Liver (tissue), 9 donors: ENCODE measurements around the gene KCNIP4. TPM values are rescaled to one million over a fixed set of nuclear protein-coding genes. Genes with fewer than 3 reads are reported as not detected.

Experiments
- DNase-seq: peaks from one replicate; pipeline ENCODE4 v3.0.0-alpha.2; 2017; ENCODE audit warnings: low spot score
- H3K27ac ChIP-seq, 2 donors: one replicate each; pipeline ENCODE4 v1.7.0; 2013; ENCODE audit warnings: inconsistent platforms in 2 of 2, low read length in 2 of 2, control low read depth in 1 of 2, low read depth in 1 of 2, mild to moderate bottlenecking in 1 of 2
- H3K27me3 ChIP-seq, 4 donors: one replicate each; pipeline versions ENCODE4 v1.6.1 to v1.7.0; 2013; ENCODE audit warnings: low read length in 3 of 4, inconsistent platforms in 1 of 4, mild to moderate bottlenecking in 1 of 4, moderate library complexity in 1 of 4; ENCODE audit not compliant: control insufficient read depth in 4 of 4, insufficient read depth in 4 of 4
- H3K36me3 ChIP-seq, 4 donors: one replicate each; pipeline versions ENCODE4 v1.6.1 to v1.7.0; 2013; ENCODE audit warnings: low read length in 3 of 4, mild to moderate bottlenecking in 3 of 4, low read depth in 1 of 4, moderate library complexity in 1 of 4; ENCODE audit not compliant: control insufficient read depth in 4 of 4, insufficient read depth in 3 of 4
- H3K4me1 ChIP-seq, 4 donors: one replicate each; pipeline versions ENCODE4 v1.6.1 to v1.7.0; 2013; ENCODE audit warnings: low read length in 3 of 4, mild to moderate bottlenecking in 3 of 4, moderate library complexity in 1 of 4; ENCODE audit not compliant: control insufficient read depth in 4 of 4, insufficient read depth in 4 of 4
- H3K4me3 ChIP-seq, 3 donors: one replicate each; pipeline versions ENCODE4 v1.6.1 to v1.7.0; 2013; ENCODE audit warnings: low read length in 3 of 3, control low read depth in 1 of 3, low read depth in 1 of 3, mild to moderate bottlenecking in 1 of 3
- H3K9ac ChIP-seq, 2 donors: one replicate each; pipeline ENCODE4 v1.7.0; 2013; ENCODE audit warnings: low read length in 2 of 2, mild to moderate bottlenecking in 2 of 2, moderate library complexity in 2 of 2, control low read depth in 1 of 2, low read depth in 1 of 2
- H3K9me3 ChIP-seq, 4 donors: one replicate each; pipeline versions ENCODE4 v1.6.1 to v1.7.0; 2013; ENCODE audit warnings: low read length in 3 of 4; ENCODE audit not compliant: control insufficient read depth in 4 of 4
- ATF3 ChIP-seq: IDR thresholded peaks from 2 replicates; pipeline ENCODE4 v1.6.1; 2016; ENCODE audit warnings: antibody characterized with exemption
- CTCF ChIP-seq: fragments of 150-350 bp; IDR thresholded peaks from 2 replicates; pipeline ENCODE4 v1.5.1; 2017; ENCODE audit warnings: improper control_type of control experiment, low read depth, low read length; ENCODE audit not compliant: missing input control
- EGR1 ChIP-seq, 2 donors: IDR thresholded peaks; 2 replicates each; pipeline ENCODE4 v1.6.1; 2016 to 2018; ENCODE audit warnings: antibody characterized with exemption in 2 of 2, low read depth in 2 of 2
- FOXA1 ChIP-seq: IDR thresholded peaks from 2 replicates; pipeline ENCODE4 v1.6.1; 2016; ENCODE audit warnings: antibody characterized with exemption
- FOXA2 ChIP-seq: IDR thresholded peaks from 2 replicates; pipeline ENCODE4 v1.6.1; 2016; ENCODE audit warnings: antibody characterized with exemption
- GABPA ChIP-seq, 2 donors: IDR thresholded peaks in 1 of 2; conservative IDR thresholded peaks in 1 of 2; 2 replicates each; pipeline ENCODE4 v1.6.1; 2016; ENCODE audit warnings: antibody characterized with exemption in 2 of 2, mild to moderate bottlenecking in 1 of 2, moderate library complexity in 1 of 2
- HNF4A ChIP-seq, 2 donors: conservative IDR thresholded peaks; 2 replicates each; pipeline ENCODE4 v1.6.1; 2016; ENCODE audit warnings: antibody characterized with exemption in 2 of 2, mild to moderate bottlenecking in 2 of 2
- HNF4G ChIP-seq: IDR thresholded peaks from 2 replicates; pipeline ENCODE4 v1.6.1; 2016; ENCODE audit warnings: antibody characterized with exemption
- JUND ChIP-seq, 2 donors: IDR thresholded peaks; 2 replicates each; pipeline ENCODE4 v1.6.1; 2016; ENCODE audit warnings: antibody characterized with exemption in 2 of 2
- MAX ChIP-seq: IDR thresholded peaks from 2 replicates; pipeline ENCODE4 v1.6.1; 2016; ENCODE audit warnings: antibody characterized with exemption
- NR2F2 ChIP-seq: IDR thresholded peaks from 2 replicates; pipeline ENCODE4 v1.6.1; 2016; ENCODE audit warnings: antibody characterized with exemption
- RAD21 ChIP-seq, 2 donors: IDR thresholded peaks; 2 replicates each; pipeline ENCODE4 v1.6.1; 2016; ENCODE audit warnings: antibody characterized with exemption in 2 of 2, mild to moderate bottlenecking in 2 of 2
- REST ChIP-seq: IDR thresholded peaks from 2 replicates; pipeline ENCODE4 v1.6.1; 2016; ENCODE audit warnings: antibody characterized with exemption, mild to moderate bottlenecking
- RXRA ChIP-seq, 2 donors: IDR thresholded peaks; 2 replicates each; pipeline ENCODE4 v1.6.1; 2017 to 2018; ENCODE audit warnings: antibody characterized with exemption in 2 of 2, mild to moderate bottlenecking in 1 of 2
- SP1 ChIP-seq: IDR thresholded peaks from 2 replicates; pipeline ENCODE4 v1.6.1; 2018; ENCODE audit warnings: antibody characterized with exemption, mild to moderate bottlenecking
- TAF1 ChIP-seq: conservative IDR thresholded peaks from 2 replicates; pipeline ENCODE4 v1.6.1; 2016; ENCODE audit warnings: antibody characterized with exemption, mild to moderate bottlenecking
- YY1 ChIP-seq: IDR thresholded peaks from 2 replicates; pipeline ENCODE4 v1.6.1; 2016; ENCODE audit warnings: antibody characterized with exemption, mild to moderate bottlenecking
- ZBTB33 ChIP-seq: IDR thresholded peaks from 2 replicates; pipeline ENCODE4 v1.6.1; 2016; ENCODE audit warnings: antibody characterized with exemption
- WGBS: extraction: QIAGEN DNeasy Blood & Tissue Kit; methylation state at CpG from one replicate; pipeline ENCODE4 v1.1.7; 2013; 5-methylcytosine and 5-hydroxymethylcytosine counted together
- polyA plus RNA-seq, 2 donors: library from polyadenylated mRNA; stranded (reverse) in 1 of 2; unstranded in 1 of 2; fragments of 200-250 nt in 1 of 2; fragments of >200 nt in 1 of 2; fragmentation: Nextera tagmentation in 1 of 2; extraction: Ambion mirVana in 1 of 2; gene quantifications; one replicate each; pipeline versions ENCODE4 v1.2.1 to v1.2.3, GENCODE V29; 2013 to 2015
- total RNA-seq, 2 donors: library from RNA; depleted of rRNA; stranded (reverse); fragments of >200 nt; gene quantifications; one replicate each; pipeline ENCODE4 v1.2.3, GENCODE V29; 2014
- donor health status: healthy.
- donor health status: healthy.
- donor health status: healthy.
- donor health status: healthy.
- donor health status: healthy.

Gene KCNIP4
- total and polyA plus RNA-seq, 4 donors = 0.08 to 0.14 TPM; not detected in 2

- H3K36me3 ChIP-seq = no peaks in the 10 kb centered on the region
- DNase-seq = no peak
- H3K4me3 ChIP-seq = no peak overlapping the region
- H3K9ac ChIP-seq = no peak overlapping the region
- no peak for TF ChIP-seq EGR1 (IDR thresholded peaks at IDR 0.05; ENCODE audit: low read depth in 2 of 2)
- TF ChIP-seq MAX = no peak
- TF ChIP-seq JUND (IDR thresholded peaks at IDR 0.05) = no peak
- no peak for TF ChIP-seq SP1
- TF ChIP-seq RAD21 (IDR thresholded peaks at IDR 0.05) = no peak
- TF ChIP-seq RXRA (IDR thresholded peaks at IDR 0.05) = no peak
- TF ChIP-seq REST = no peak
- TF ChIP-seq HNF4A (conservative IDR thresholded peaks at IDR 0.05) = no peak
- no peaks in the 10 kb centered on the region for H3K9me3 ChIP-seq
- no peak overlapping the region for H3K27ac ChIP-seq
- no peaks in the 10 kb centered on the region for H3K4me1 ChIP-seq
- H3K27me3 ChIP-seq = peaks cover 0 to 2% (median 0%) of the 10 kb centered on the region in 4 donors
Measured at GRCh38 chr4:21986307-21986706, 37.7 kb upstream of the KCNIP4 start.

- H3K4me1 ChIP-seq = no peaks in the 10 kb centered on the region
- no peak overlapping the region for H3K4me3 ChIP-seq
- peaks cover 0 to 2% (median 0%) of the 10 kb centered on the region in 4 donors for H3K27me3 ChIP-seq
- TF ChIP-seq CTCF (no peak), HNF4G (no peak), HNF4A (conservative IDR thresholded peaks at IDR 0.05) (no peak), JUND (IDR thresholded peaks at IDR 0.05) (no peak), FOXA2 (no peak), ATF3 (no peak), NR2F2 (no peak), MAX (no peak), YY1 (no peak), RXRA (IDR thresholded peaks at IDR 0.05) (no peak), EGR1 (IDR thresholded peaks at IDR 0.05; ENCODE audit: low read depth in 2 of 2) (no peak), SP1 (no peak), GABPA (IDR thresholded peaks at IDR 0.05 in 1 of 2, conservative IDR thresholded peaks at IDR 0.05 in 1 of 2) (no peak), REST (no peak), RAD21 (IDR thresholded peaks at IDR 0.05) (no peak), ZBTB33 (no peak), TAF1 (no peak), FOXA1 (no peak)
- H3K27ac ChIP-seq = no peak overlapping the region
- 47% methylated on average over 1 of the region's 1 CpG for WGBS
- no peaks in the 10 kb centered on the region for H3K36me3 ChIP-seq
- H3K9me3 ChIP-seq = peaks cover 0 to 1% (median 0%) of the 10 kb centered on the region in 4 donors
- DNase-seq = no peak
- H3K9ac ChIP-seq = no peak overlapping the region
Measured at GRCh38 chr4:21982087-21982486, 33.5 kb upstream of the KCNIP4 start.
